Medulla oblongata (tissue), 1 donor: Measurements from ENCODE around the gene MYH9.

Experiments used
- DNase-seq: peaks from one replicate; pipeline ENCODE4 v3.0.0-alpha.2; 2015; ENCODE audit errors: extremely low spot score

The MYH9 gene

GRCh38 chr22:36367479-36367878 is 20.3 kb downstream of the MYH9 start:
- no peak for DNase-seq

GRCh38 chr22:36367066-36367465 is 20.7 kb downstream of the MYH9 start:
- no peak for DNase-seq

- DNase-seq: no peak
Observed at GRCh38 chr22:36366291-36366708, 21.5 kb downstream of the MYH9 start.

- no peak for DNase-seq
Observed at GRCh38 chr22:36365020-36365411, 22.8 kb downstream of the MYH9 start.

- no peak for DNase-seq
Observed at GRCh38 chr22:36364255-36365019, 23.3 kb downstream of the MYH9 start.

- no peak for DNase-seq
Observed at GRCh38 chr22:36363349-36363981, 24.3 kb downstream of the MYH9 start.

GRCh38 chr22:36362932-36363331 is 24.8 kb downstream of the MYH9 start:
- DNase-seq: no peak

GRCh38 chr22:36362075-36362474 is 25.7 kb downstream of the MYH9 start:
- DNase-seq: no peak

- no peak for DNase-seq
Observed at GRCh38 chr22:36360871-36361383, 26.8 kb downstream of the MYH9 start.

- no peak for DNase-seq
Observed at GRCh38 chr22:36360011-36360410, 27.8 kb downstream of the MYH9 start.

- no peak for DNase-seq
Observed at GRCh38 chr22:36359470-36359996, 28.2 kb downstream of the MYH9 start.

GRCh38 chr22:36358533-36359469 is 29.0 kb downstream of the MYH9 start:
- DNase-seq: no peak

GRCh38 chr22:36356708-36357624 is 30.8 kb downstream of the MYH9 start:
- DNase-seq: peak; percentile 21

- DNase-seq: no peak
Observed at GRCh38 chr22:36355894-36356293, 31.9 kb downstream of the MYH9 start.

- DNase-seq: no peak
Observed at GRCh38 chr22:36355362-36355761, 32.4 kb downstream of the MYH9 start.

- DNase-seq: no peak
Observed at GRCh38 chr22:36352803-36353507, 34.8 kb downstream of the MYH9 start.

GRCh38 chr22:36351921-36352802 is 35.6 kb downstream of the MYH9 start:
- no peak for DNase-seq

GRCh38 chr22:36350751-36351594 is 36.8 kb downstream of the MYH9 start:
- no peak for DNase-seq
